GM12873 (cell line): ENCODE data around the gene ERBB3.

Experiments used
- CTCF ChIP-seq: IDR thresholded peaks from 2 replicates; pipeline ENCODE4 v1.5.1; 2012; ENCODE audit warnings: low read depth, mild to moderate bottlenecking, moderate library complexity, low read length, control low read depth; ENCODE audit not compliant: insufficient read depth; ENCODE audit errors: missing control alignments

ERBB3 gene

GRCh38 chr12:56137853-56138571, 58.0 kb downstream of the ERBB3 start:
- TF ChIP-seq CTCF = no peak

GRCh38 chr12:56141946-56142784, 62.2 kb downstream of the ERBB3 start:
- TF ChIP-seq CTCF = no peak

DNA sequence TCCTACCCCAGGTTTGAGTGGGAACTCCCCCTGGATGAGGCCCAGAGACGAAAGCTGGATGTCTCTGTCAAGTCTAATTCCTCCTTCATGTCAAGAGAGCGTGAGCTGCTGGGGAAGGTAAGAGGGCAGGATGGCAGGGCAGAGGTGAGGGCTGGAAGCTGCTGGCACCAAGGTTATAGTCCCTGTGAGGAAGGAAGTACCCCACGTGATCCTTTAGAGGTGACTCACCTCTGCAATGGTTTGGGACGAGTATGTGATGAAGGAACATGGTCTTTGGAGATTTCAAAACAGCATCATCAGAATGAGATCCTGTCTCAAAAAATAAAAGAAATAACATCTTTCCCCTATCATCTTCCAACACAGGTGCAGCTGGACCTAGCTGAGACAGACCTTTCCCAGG, 63.3 kb downstream of the ERBB3 start:
- no peak for TF ChIP-seq CTCF

DNA sequence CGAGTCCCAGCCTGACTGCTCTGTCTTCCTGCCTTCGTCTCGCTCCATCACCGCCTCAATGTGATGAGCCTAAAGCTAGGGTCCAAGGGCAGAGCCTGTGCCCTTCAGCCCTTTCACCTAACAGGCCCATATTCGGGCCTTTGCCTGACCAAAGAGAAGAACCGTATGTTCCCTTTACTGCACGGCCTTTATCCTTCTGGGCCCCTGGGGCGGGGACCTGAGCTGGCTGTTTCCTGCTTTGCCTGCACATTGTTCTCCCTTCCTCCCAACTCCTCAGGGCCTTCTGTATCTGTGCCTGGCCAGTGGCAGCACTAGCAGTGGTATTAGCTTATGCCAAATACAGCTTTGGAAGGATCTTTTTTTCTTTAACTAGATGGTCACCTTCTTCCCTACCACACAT, 63.9 kb downstream of the ERBB3 start:
- no peak for TF ChIP-seq CTCF

DNA sequence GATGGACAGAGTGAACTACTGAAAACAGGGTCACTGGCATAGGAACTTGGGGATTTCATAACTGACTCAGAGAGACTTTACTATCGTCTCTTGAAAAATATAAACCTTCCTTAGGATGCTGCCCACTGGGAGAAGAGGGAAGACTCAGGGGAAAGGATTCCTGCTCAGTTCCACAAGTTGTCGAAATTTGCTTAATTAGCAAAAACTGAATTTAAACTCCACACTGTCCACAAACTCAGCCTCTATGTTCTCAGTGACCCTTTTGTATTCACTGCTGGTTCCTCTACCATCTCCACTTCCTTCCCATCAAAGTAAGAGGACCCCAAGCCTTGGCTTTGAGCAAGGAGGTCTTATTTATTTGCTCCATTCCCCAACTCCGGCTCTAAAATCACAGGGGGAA, 65.3 kb downstream of the ERBB3 start:
- TF ChIP-seq CTCF = no peak

DNA sequence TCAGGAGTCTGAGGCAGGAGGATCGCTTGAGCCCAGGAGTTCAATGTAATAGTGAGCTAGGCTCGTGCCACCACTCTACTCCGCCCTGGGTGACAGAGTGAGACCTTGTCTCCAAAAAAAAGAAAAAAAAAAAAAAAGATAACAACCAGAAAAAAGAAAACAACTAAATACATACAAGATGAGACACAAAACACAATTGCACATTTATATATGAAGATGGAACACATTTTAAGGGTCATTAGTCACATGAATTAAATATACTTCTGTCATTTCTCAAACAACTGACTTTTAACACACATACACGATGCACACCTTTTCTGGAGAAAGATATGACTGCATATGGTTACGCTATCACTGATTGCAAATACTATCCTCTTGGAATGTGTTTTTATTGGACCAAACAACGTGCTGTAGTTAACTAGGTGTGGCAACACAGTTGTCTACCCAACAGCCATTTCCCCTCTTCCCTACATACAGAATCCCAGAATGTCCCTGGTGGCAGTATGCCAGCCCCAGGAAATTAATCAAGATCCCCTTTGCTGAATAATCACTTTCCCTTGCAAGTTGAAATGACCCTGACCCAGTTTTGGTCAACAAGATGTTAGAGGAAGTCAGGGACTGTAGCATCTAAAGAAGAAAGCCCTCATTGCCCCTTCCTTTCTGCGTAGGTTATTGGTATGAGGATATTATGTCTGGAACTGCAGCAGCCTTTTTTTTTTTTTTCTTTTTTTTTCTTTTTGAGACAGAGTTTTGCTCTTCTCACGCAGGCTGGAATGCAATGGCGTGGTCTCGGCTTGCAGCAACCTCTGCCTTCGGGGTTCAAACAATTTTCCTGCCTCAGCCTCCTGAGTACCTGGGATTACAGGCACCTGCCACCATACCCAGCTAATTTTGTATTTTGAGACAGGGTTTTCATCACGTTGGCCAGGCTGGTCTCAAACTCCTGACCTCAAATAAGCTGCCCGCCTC, 66.8 kb downstream of the ERBB3 start:
- TF ChIP-seq CTCF = no peak
